Measurements from ENCODE around the gene BRINP2.
"Not testable (repeated sequence)": the region's sequence is repeated elsewhere in the genome, so short reads cannot be mapped to it uniquely, and the experiment has no call there.

BRINP2 gene

DNA sequence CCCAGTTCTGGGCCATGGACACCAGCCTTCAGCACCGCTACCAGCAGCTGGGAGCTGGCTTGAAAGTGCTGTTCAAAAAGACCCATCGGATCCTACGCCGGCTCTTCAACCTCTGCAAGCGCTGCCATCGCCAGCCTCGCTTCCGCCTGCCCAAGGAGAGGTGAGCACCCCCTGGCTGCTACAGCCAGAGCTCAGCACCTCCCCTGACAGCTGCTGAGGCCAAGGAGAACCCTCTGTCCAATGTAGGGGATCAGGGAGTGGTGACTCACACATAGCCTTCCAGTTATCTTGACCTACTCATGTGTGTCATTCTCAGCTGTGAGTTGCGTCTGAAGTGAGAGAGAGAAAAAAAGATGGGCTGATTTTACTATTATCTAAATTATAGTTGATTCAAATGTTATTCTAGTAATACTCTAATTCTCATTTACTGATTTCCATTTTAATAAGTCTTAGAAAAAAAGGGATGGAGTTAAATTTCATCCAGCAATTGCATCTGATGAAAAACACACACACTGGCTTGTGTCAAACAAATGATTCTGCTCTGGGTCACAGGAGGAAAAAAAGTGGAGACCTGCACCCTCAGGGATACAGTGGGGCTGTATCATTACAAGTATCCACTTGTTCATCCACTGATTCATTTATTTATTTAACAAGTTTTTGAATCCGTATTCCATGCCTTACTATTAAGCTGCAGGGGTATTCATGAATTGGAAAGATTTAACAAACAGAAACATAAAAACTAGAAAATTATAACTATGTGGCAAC, 108.0 kb downstream of the BRINP2 start:
- no peak for FAIRE-seq

- no peak for FAIRE-seq
These were observed 111.1 kb downstream of the BRINP2 start for GRCh38 chr1:177281901-177282300.

GRCh38 chr1:177282976-177283375, 112.2 kb downstream of the BRINP2 start:
- no peak for FAIRE-seq

DNA sequence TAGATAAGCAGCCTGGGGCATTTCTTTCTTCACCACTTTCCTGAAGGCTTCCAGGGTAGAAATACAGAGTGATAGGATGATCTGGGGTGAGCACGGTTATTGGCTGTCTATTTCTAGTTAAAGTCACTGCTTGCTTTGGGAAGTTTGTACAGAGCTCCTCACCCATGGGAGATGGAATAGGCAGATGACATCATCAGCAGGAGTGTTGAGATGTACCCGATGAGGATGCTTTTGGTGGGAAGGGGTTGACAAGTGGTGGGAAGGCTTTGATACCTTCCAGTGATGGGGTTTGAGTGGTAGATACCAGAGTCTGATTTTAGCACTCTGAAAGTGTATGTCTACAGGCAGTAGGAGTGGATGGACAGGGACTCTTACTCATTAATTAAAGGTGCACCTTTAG, 112.6 kb downstream of the BRINP2 start:
- FAIRE-seq: no peak

DNA sequence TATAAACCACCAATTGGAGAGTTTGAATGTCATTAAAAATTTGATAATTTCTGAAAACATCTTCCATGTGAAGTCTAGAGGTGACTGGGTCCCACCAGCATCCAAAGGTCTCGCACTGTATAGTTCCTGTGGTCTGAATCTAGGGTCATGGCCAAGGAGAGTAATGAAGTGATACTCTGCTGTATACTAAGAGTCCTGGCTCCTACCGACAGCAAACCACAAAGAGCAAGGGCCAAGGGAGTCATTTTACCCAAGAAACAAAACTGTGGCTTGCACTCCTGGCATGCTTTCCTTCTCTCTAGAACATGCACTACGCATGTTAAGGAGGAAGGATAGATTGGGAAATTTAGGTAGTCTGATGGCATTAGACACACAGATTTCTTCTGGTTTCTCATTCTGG, 115.6 kb downstream of the BRINP2 start:
- no peak for FAIRE-seq

GRCh38 chr1:177287270-177287669, 116.5 kb downstream of the BRINP2 start:
- no peak for FAIRE-seq

GRCh38 chr1:177287994-177288393, 117.2 kb downstream of the BRINP2 start:
- FAIRE-seq: no peak

- FAIRE-seq: no peak
These were observed 118.8 kb downstream of the BRINP2 start for GRCh38 chr1:177289532-177289931.

DNA sequence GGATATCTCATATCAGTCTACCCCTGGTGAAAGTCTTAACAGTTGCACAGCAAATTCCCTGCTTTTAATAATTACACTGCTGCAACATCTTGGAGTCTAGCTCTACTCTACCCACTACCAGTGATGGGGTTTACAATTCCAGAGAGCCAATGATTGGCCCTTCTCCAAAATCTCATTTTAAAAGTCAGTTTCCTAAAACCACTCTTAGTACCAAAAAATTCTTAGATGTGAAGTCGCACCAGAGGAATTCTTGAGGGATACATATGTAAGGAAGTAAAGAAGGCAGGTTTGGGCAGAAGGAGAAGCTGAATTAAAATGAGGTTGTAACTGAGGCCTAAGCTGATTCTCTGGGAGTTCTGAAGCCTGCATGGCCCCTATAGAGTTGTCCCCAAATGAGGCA, 129.7 kb downstream of the BRINP2 start:
- FAIRE-seq: no peak

DNA sequence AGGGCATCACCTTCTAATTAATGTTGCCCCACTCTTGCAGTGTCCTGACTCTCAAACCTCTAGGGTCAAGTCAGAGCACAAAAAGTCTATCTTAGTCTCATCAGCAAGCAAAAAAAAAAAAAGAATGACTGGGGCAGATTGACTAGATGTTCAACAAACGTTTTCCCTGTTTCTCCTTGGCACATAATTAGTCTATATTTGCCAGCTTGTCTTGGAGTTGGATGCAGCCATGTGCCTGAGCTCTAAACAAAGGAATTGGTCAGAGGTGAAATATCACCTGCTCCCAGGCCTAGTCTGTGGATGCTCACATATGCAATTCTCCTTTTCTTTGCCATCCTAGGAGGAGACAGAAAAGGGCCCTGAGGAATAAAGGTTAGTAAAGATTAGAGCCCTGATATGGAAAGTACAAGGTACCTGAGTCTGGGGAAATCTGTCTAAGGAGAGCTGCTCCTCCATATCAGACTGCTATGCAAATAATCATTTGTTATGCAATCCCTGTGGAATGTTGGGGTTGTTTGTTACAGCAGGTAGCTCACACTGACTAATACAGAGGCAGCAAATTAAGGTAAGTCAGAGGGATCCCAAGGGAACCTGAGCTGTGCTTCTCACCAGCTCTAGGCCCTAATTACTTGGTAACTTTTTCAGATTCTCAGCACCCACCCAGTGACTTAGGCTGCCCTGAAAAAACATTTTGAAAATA, 130.8 kb downstream of the BRINP2 start:
- FAIRE-seq: no peak

- no peak for FAIRE-seq
These were observed 131.7 kb downstream of the BRINP2 start for GRCh38 chr1:177302357-177303044.

- FAIRE-seq: no peak
These were observed 134.6 kb downstream of the BRINP2 start for GRCh38 chr1:177305040-177306018.

DNA sequence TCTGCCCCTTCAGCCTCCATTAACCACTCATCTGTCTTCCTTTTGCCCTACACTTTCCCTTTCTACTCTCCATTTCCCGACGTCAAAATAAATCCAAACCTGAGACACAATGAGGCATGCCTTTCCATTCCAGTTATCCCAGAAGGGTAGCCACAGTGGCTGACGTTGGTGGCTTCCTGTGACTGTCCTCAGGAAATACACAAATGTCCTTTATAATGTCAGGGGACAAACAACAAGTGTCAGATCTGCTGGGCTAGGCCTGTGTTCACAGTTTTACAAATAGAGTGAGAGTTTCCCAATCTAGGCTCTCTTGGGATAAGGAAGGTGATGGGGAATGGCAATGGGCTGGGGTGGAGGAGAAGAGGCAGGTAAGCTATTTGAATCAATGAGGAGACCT, 135.3 kb downstream of the BRINP2 start:
- FAIRE-seq: no peak

DNA sequence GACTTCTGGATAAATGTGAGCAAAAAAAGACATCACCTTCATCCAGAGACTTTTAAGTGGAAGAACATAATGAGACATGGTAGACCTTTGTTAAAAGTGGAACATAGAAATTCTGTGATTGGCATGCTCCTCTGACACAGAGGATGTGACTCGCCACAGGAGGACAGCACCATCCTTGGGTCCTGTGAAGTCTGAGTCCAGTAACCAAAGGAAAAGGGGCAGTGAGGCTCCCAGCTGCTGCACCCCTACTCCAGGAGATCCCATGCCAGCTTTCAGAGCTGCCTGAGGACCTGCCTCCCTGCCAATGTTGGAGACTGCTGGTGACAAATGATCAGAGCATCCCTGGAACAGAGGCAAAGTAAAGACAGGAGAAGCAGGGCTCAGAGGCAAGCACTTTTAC, 136.2 kb downstream of the BRINP2 start:
- FAIRE-seq: no peak

GRCh38 chr1:177307771-177308170, 137.0 kb downstream of the BRINP2 start:
- FAIRE-seq: no peak

- no peak for FAIRE-seq
These were observed 139.1 kb downstream of the BRINP2 start for GRCh38 chr1:177309880-177310279.

DNA sequence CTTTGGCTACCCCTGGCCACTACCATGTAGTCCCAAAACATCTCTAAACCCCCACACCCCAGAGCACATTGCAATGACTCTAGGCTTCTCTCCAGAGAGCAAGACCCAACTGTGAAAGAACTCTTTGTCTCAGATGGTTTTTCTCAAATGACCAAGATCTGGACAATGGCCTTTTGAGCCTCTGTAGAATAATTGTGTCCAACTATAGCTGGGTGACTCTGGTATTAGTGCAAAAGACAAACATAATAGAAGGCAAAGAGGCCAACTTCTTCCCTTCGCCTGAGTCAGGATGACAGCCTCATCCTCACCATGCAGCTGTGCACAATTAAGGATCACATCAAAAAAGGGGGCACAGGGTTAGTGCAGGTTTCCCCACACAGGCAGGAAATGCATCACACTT, 139.6 kb downstream of the BRINP2 start:
- FAIRE-seq: no peak

GRCh38 chr1:177311111-177311510, 140.4 kb downstream of the BRINP2 start:
- no peak for FAIRE-seq

- FAIRE-seq: no peak
These were observed 140.8 kb downstream of the BRINP2 start for GRCh38 chr1:177311586-177311985.

DNA sequence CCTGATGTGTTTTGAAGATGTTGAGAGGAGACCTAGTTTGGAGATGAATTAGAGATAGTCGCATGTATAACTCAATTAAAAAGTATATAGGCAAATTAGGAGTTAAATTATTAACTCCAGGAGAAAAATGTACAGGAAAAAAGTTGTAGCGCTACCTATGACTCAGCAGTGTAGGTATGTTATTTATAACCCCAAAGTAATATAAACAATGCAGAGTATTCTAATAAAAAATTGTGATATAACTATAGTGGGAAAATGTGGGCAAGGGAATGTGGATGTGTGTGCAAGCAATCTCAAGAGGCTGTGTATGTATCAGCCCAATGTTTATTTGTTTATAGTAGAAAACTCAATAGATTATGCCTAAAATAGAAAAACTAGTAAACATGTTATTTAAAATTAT, 144.5 kb downstream of the BRINP2 start:
- no peak for FAIRE-seq

GRCh38 chr1:177315761-177316160, 145.0 kb downstream of the BRINP2 start:
- no peak for FAIRE-seq

DNA sequence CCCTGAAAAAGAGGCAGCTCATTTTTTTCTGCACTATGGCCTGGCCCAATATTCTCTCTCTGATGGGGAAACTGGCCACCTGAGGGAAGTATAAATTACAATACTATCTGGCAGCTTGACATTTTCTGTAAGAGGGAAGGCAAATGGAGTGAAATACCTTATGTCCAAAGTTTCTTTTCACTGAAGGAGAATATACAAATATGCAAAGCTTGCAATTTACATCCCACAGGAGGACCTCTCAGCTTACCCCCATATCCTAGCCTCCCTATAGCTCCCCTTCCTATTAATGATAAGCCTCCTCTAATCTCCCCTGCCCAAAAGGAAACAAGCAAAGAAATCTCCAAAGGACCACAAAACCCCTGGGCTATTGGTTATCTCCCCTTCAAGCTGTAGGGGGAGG, 150.7 kb downstream of the BRINP2 start:
- FAIRE-seq: not testable (repeated sequence)

GRCh38 chr1:177328251-177328650, 157.5 kb downstream of the BRINP2 start:
- no peak for FAIRE-seq

Data from colon (tissue), 2 donors.